HG03097 (cell line): Measurements from ENCODE around the gene COQ8B.

Source experiments
- ATAC-seq: cut with Tn5 transposase; IDR thresholded peaks from one replicate; pipeline ENCODE4 v1.9.1; 2021; ENCODE audit not compliant: unreplicated experiment, low FRiP score

The COQ8B gene

DNA sequence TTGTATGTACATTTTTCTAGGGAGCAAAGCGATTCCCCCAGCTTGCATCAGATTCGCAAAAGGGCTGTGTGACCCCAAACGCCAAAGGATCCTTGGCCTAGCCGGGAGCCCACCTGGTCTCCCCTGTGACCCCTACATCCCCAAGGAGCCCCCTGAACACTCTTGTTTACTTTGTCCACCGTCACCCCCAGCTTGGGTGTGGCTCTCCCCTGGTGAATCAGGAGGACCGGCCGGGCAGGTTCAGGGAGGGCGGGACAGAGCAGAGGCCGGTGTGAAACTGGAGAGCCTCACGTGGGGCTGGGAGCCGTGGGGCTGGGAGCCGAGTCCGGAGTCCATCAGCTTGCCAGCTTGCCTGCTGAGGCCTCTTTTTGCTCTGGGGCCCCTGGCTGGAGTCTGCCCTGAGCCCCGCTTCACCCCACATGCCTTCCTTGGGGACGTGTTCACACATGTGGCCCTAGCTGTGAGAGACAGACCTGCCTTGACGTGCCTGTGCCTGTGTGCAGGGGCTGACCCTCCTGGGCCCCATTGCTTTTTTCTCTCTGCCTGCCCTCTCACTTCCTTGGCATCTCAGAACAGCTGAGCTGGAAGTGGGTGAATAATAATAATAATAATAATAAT lies 2.2 kb upstream of the COQ8B start:
- ATAC-seq, result no peak

DNA sequence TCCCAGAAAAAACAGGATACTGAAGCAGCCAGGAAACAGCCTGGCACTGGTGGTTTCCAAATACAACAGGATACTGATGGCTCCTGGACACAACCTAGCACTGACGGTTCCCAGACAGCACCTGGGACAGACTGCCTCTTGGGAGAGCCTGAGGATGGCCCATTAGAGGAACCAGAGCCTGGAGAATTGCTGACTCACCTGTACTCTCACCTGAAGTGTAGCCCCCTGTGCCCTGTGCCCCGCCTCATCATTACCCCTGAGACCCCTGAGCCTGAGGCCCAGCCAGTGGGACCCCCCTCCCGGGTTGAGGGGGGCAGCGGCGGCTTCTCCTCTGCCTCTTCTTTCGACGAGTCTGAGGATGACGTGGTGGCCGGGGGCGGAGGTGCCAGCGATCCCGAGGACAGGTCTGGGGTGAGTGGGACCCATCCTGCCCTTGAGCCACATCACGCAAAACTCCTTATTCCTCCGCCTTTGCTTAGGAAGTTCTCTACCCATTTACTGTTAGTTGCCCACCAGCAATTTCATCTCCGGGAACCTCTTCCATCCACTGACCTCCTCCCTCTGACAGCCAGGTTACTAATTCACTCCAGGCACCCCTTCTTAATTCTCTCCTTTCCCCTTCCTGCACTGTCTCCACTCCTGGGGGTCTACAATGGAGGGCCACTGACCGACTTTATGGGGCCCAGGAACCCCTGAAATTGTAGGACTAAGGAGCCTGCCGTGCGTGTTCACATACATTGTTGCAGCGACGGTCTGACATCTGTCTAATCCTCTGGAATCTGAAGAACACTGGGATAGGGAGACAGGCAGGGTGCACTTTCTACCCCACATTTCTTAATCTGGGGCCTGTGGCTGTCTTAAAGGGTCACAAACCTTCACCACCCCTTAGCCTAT lies 1.4 kb upstream of the COQ8B start:
- no peak for ATAC-seq

DNA sequence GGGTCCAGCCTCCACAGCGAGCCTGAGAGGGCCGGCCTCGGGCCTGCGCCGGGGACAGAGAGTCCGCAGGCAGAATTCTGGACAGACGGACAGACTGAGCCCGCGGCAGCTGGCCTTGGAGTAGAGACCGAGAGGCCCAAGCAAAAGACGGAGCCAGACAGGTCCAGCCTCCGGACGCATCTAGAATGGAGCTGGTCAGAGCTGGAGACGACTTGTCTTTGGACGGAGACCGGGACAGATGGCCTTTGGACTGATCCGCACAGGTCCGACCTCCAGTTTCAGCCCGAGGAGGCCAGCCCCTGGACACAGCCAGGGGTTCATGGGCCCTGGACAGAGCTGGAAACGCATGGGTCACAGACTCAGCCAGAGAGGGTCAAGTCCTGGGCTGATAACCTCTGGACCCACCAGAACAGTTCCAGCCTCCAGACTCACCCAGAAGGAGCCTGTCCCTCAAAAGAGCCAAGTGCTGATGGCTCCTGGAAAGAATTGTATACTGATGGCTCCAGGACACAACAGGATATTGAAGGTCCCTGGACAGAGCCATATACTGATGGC lies 716 bp upstream of the COQ8B start:
- ATAC-seq, result no peak

DNA sequence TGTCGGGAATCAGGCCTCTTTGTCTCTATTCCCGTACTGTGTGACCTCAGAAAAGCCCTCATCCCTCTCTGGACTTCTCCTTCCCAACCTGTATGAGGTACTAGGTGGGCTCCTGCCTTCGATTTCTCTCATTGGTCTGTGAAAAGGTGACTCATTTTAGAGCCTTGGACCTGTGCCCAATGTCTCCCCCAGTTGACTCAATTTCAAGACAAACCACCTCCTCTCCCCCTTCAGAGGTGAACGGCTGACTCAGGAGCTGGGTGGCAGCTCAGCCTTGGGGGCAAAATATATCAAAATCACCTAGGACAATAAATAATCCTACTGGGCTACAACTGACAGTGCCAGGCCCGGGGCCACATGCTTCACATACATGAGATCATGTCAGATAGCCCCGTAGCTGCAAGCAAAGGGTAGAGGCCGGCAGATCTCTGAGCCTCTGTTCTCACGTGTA lies 630 bp downstream of the COQ8B start:
- ATAC-seq, result no peak

DNA sequence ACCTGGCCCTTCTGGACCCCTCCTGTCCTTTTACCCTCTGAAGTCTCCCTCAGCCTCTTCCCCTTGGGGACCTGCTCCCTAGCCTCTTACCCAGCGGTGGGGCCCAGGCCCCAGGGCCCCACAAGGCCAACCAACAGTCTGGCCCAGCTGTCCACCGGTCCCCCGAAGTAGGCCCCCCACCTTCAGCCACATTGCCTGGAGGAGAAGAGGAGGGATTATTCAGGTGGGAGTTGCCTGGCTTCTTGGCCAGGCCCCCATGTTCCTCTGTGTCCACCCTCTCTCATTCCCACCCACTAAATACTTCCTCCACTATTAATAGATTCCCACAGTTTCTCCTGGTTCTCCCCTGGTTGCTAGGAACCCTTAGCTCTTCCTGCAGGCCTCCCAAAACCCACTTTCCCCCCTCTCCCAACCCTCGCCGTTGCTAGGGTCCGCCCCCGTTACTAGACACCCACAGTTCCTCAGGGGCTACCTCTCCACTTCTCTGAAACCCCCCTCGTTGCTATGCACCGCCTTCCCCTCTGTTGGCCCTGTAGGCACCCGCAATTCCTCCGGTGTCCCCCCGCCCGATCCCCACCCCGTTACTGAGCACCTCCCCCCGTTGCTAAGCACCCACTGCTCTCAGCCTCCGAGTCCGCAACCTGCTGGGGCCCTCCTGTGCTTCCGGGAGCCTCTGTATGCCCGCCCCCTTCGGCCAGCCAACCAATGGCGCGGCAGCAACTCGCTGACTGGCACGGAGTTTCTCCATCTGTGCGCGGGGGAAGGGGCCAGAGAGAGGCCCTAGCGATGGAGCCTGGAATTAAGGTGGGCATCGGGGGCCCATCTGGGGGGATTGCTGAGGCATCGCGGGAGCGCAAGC lies 2.0 kb downstream of the COQ8B start:
- peak; percentile 48 for ATAC-seq

DNA sequence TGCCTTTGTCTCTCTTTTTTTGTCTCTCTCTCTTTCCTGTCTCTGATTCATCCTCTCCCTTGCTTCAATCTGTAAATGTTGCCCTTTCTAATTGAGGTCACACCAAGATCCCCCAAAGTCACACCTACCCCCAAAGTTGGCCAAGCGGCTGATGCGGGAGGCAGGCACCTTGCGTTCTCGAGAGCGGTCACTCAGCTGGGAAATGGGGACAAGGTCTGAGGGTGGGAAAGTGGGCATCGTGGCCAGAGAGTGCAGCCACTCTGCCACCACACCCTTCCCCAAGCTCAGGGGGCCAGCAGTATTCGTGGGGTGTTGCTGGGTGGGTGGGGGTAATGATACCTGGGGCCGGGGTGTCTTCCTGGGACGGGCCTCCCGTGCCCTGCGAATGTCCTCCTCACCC lies 2.7 kb downstream of the COQ8B start:
- no peak for ATAC-seq

DNA sequence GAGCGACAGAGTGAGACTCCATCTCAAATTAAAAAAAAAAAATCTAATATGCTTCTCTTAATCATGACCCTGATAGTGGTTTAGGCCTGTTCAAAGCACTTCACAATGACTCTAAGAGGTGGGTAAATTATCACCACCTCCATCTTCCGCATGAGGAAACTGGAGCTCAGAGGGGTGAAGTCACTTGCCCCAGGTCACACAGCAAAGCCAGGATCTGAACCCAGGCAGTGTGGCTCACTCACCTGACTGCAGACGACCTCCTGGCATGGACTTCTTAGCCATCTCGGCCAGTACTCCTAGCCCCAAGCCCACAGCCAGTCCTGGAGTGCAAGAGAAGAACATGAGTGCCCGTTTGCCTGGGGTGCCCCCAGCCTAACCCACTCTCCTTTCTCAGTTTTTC lies 6.9 kb downstream of the COQ8B start:
- no peak for ATAC-seq

DNA sequence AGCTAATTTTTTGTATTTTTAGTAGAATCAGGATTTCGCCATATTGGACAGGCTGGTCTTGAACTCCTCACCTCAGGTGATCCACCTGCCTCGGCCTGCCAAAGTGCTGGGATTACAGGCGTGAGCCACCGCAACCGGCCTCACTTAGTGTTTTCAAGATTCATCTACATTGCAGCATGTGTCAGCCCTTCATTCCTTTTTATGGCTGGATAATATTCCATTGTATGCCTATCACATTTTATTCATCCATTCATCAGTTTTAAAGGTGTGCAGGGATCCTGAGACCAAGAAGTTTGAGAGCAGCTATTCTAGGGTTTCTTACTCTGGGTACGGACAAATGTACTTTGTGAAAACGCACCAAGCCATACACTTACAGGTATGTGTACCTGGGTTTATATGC lies 9.1 kb downstream of the COQ8B start:
- ATAC-seq, result no peak

DNA sequence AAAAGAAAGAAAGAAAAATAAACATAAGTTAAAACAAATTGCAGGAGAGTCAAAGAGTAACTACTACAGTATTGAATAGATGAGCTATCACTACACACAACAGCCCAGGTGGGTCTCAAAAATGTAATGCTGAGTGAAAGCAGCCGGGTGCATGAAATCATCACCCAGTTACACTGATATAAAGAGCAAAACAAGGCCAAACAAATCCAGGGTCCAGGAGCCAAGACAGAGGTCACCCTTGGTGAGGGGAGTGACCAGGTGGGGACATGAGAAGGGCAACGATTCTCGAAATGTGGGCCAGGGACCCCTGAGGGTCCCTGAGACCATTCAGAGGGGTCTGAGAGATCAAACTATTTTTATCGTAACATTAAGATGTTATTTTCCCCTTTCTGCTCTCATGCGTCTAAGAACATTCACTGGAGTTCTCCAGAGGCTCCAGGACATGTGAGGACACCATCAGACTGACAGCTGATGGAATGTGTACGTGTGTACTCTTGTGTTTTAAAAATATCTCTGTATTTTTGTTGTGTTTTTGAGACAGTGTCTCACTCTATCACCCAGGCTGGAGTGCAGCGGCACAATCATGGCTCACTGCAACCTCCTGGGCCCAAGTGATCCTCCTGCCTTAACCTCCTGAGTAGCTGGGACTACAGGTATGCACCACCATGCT lies 10.6 kb downstream of the COQ8B start:
- no peak for ATAC-seq

DNA sequence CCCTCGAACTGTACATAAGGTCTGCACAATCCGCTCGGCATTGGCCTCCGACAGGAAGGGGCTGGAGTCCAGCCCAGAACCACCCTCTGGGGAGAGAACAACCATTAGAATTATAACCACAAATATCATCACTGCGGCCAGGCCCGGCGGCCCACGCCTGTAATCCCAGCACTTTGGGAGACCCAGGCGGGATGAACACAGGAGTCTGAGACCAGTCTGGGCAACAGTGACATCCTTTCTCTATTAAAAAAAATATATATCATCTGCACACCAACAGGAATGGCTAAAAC lies 11.4 kb downstream of the COQ8B start:
- ATAC-seq, result no peak

DNA sequence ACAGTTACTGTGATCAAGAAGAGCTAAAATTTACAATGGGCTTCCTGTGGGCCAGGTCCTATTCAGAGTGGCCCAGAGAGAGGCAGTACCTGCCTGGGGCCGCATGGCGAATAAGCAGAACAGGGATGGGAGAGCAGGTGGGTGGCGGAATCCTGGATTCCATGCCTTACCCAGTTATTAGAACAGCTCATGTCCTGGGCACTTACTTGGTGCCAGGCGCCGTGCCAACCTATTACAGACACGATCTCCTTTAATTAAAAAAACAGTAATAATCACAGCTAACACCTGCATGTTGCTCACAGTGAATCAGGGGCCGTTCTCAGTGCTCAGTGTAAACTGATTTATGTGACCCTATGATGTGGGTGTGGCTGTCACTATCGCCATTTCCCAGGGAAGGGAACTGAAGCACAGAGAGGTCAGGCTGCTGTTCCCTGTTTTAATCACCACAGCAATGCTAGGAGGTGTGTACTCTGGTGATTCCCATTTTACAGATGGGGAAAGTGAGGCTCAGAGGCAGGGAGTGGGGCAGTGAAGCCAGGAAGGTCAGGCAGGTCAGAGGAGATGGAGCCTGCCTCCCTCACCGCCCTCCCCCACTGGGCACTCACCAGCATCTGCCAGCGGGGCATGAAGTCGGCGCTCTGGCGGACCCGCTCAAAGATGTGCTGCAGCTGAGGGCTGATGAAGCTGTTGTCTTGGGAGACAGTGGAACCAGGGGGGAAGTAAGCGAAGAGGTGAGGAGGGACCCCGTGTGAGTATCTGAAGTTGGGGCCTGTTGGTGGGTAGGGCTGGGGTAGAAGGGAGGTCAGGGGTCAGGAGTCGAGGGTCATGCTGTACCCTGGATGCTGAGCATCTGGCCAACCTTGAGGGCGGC lies 12.0 kb downstream of the COQ8B start:
- no peak for ATAC-seq

DNA sequence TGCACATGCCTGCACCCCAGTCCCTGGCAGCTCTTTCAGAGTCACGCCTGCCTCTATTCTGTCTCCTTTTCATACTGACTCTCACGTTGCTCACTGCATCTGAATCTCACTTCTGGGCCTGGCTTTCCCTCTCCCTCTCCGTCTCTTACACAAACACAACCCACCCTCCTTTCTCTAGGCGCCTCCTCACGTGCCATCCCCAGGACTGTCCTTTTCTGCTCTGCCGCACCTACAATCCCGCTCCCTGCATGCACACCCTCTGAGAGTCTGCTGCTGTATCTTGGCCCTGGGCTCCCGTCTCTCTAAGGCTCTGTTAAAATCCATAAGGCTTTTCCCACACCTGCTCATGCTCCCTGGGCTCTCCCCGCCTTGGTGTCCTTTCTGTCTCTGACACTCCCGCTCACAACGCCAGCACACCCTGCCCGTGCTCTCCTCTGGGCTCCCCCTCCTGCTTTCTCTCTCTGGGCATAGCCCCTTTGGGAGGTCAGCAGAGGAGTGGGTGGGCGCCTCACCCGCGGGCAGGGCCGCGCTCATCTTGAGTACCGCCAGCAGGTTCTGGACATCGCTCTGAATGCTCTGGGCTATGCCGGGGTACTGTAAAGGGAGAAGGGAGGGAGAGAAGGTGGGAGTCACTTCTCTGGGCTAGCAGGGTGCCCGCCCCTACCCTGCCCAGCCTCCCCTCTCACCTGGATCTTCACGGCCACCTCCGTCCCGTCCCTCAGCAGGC lies 13.5 kb downstream of the COQ8B start:
- no peak for ATAC-seq

DNA sequence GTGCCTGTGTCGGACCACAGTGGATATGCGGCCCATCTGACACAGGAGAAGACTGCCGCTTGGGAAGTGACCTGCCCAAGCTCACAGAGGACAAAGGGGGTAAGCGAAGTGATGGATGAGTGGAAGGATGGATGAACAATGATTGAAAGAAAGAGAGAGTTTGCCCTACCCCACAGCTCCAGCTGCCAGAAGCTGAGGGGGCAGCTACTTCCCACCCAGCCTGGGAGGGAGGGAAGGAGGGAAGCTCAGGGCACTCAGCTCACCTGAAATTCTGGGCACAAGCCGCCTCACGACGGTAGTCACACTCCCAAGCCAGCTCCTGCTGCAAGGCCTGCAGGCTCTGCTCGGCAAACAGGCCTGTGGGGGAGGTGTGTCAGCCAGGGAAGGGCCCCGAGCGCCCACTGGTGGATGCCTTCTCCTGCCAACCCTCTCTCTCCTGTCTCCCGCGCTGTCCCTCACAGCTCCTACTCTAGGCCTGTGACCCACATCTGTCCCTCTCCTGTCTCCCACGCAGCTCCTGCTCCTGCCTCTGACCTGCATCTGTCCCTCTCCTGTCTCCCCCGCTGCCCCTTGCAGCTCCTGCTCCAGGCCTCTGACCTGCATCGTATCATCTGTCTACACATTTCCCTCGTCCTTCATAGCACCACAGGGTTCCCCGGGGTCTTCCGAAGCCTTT lies 14.2 kb downstream of the COQ8B start:
- no peak for ATAC-seq

DNA sequence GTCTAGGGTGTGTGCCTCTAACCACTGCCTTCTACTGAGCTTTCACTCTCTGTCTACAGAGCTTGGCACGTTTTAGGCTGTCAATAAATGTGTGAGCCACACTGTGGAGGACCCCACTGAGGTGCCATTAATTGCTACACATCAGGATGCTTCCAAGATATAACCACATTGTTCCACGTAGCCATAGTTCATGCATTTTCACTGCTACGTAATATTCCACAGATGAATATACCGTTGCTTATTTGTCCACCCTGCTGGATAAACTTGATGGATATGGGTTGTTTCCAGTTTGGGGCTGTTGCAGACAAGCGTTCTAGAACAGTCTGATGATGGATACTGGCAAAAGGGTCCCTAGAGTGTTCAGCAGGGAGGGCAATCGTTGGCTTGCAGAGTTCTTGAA lies 14.9 kb downstream of the COQ8B start:
- no peak for ATAC-seq

DNA sequence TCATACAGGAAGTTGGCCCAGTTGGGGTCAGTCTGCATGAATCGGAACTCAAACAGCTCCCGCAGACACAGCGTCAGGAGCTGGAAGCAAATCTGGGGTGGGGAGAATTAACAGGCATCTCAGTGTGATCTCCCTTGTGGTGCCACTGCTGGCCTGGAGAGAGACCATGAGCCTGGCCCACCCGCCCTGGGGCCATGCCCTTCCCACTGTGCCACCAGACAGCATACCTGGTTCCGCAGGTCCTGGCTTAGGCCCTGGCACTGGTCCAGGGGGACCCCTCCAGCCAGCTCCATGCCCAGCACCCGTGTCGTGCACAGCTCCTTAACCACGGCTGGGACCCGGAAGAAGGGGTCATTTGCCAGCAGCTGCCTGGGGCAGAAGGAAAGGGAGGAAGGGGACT lies 16.6 kb downstream of the COQ8B start:
- ATAC-seq, result no peak

DNA sequence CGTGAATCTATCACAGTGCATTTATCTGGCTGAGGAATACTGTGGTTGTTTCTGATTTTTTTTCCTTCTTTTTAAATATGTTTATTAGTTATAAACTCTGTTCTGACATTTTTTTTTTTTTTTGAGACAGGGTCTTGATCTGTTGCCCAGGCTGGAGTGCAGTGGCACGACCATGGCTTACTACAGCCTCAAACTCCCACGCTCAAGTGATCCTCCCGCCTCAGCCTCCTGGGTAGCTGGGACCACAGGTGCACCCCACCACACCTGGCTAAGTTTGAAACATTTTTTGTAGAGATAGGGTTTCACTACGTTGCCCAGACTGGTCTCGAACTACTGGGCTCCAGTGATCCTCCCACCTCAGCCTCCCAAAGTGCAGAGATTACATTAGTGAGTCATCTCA lies 19.7 kb downstream of the COQ8B start:
- no peak for ATAC-seq

DNA sequence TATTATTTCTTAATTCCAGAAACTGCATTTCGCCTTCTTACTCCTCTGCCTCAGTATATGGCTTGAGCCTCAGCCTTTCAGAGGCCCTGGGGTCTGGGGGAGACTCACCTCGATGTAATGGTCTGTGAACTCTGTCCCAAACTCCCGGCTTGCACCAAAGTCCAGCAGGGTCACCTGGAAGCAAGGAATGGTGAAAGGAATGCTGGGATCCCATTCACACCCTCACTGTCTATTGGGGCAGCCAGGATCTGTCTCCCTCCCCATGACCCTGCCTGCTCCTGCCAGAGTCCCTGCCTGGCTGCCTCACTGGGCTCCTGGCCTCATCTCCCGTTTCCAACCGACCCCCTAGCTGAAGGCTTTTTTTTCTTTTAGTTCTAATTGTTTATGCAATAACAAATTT lies 20.8 kb downstream of the COQ8B start:
- no peak for ATAC-seq

DNA sequence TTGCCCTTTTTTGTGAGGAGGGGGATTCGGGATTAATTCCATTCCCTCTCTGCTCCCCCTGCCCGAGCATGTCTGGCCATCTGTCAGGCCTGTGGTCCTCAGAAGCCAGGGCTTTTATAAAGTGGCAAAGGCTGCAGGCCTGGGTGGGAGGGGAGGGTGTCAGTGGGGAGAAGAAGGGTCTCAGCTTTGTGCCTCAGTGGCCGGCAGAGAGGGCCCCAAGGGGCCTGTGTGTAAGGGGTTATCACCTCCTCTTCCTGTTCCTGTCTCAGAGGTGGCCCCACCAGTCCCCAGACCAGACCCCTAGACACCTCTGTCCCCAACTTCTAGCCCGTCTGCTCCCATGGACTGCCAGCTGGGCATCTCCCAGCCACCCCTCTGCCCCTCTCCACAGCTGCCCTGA lies 22.8 kb downstream of the COQ8B start:
- ATAC-seq, result no peak
